Stimulated activated effector memory CD8-positive, alpha-beta T cell treated with anti-CD3 and anti-CD28 coated beads, Interleukin-12 subunit alpha, Interleukin-12 subunit beta, amount 100 ng/mL, for 72 hours (primary cell): ENCODE results near the gene NFASC.

ENCODE experiments used
- ATAC-seq: fragments of 150-1000 bp; cut with Tn5 transposase; 2 replicates; pipeline ENCODE4 v1.10.0; 2021
- DNase-seq, 2 donors: peaks; one replicate each; pipeline ENCODE4 v3.0.0; 2021 to 2022; ENCODE audit warnings: low spot score in 2 of 2
- H3K27ac Mint-ChIP-seq: one replicate; pipeline ENCODE4 v1.8.0; 2022; ENCODE audit warnings: mild to moderate bottlenecking, mixed read lengths
- H3K36me3 Mint-ChIP-seq: one replicate; pipeline ENCODE4 v1.8.0; 2022; ENCODE audit warnings: mild to moderate bottlenecking, mixed read lengths
- H3K4me1 Mint-ChIP-seq: one replicate; pipeline ENCODE4 v1.8.0; 2022; ENCODE audit warnings: mixed read lengths
- H3K4me3 Mint-ChIP-seq: one replicate; pipeline ENCODE4 v1.8.0; 2022; ENCODE audit warnings: mild to moderate bottlenecking, mixed read lengths
- H3K9me3 Mint-ChIP-seq: one replicate; pipeline ENCODE4 v1.8.0; 2022; ENCODE audit warnings: mixed read lengths

Gene NFASC

GRCh38 chr1:204941421-204942338 is 71.0 kb downstream of the NFASC start:
- no peaks in the 10 kb centered on the region for H3K36me3 Mint-ChIP-seq
- no peak overlapping the region for H3K27ac Mint-ChIP-seq
- H3K9me3 Mint-ChIP-seq, result no peaks in the 10 kb centered on the region
- ATAC-seq (peak; percentile 45), DNase-seq (peak; percentile 36 to 80)
- no peak overlapping the region for H3K4me3 Mint-ChIP-seq
- no peaks in the 10 kb centered on the region for H3K4me1 Mint-ChIP-seq

- Mint-ChIP-seq H3K9me3 (no peaks in the 10 kb centered on the region), H3K36me3 (no peaks in the 10 kb centered on the region), H3K4me1 (no peaks in the 10 kb centered on the region), H3K4me3 (no peak overlapping the region), H3K27ac (no peak overlapping the region)
- ATAC-seq (no peak), DNase-seq (no peak)
Measured at GRCh38 chr1:204943495-204943894, 72.8 kb downstream of the NFASC start.

GRCh38 chr1:204944662-204945061 is 74.0 kb downstream of the NFASC start:
- Mint-ChIP-seq H3K36me3 (no peaks in the 10 kb centered on the region), H3K4me1 (no peaks in the 10 kb centered on the region), H3K9me3 (no peaks in the 10 kb centered on the region), H3K4me3 (no peak overlapping the region), H3K27ac (no peak overlapping the region)
- no peak for DNase-seq
- ATAC-seq, result no peak

- Mint-ChIP-seq H3K4me1 (no peaks in the 10 kb centered on the region), H3K9me3 (no peaks in the 10 kb centered on the region), H3K27ac (no peak overlapping the region), H3K36me3 (no peaks in the 10 kb centered on the region), H3K4me3 (no peak overlapping the region)
- DNase-seq, result no peak
- ATAC-seq, result no peak
Measured at GRCh38 chr1:204945565-204945977, 74.9 kb downstream of the NFASC start.

GRCh38 chr1:204946640-204947039 is 76.0 kb downstream of the NFASC start:
- no peaks in the 10 kb centered on the region for H3K9me3 Mint-ChIP-seq

GRCh38 chr1:204947338-204947737 is 76.7 kb downstream of the NFASC start:
- Mint-ChIP-seq H3K9me3 (no peaks in the 10 kb centered on the region), H3K27ac (no peak overlapping the region), H3K4me3 (no peak overlapping the region), H3K36me3 (no peaks in the 10 kb centered on the region), H3K4me1 (no peaks in the 10 kb centered on the region)
- ATAC-seq (no peak), DNase-seq (no peak)

More at GRCh38 chr1:204946640-204947039, 76.0 kb downstream of the NFASC start:
- DNase-seq, result no peak
- Mint-ChIP-seq H3K36me3 (no peaks in the 10 kb centered on the region), H3K4me1 (no peaks in the 10 kb centered on the region), H3K4me3 (no peak overlapping the region), H3K27ac (no peak overlapping the region)
- ATAC-seq, result no peak

GRCh38 chr1:204947747-204948146 is 77.1 kb downstream of the NFASC start:
- DNase-seq (no peak), ATAC-seq (no peak)
- no peak overlapping the region for H3K4me3 Mint-ChIP-seq
- no peak overlapping the region for H3K27ac Mint-ChIP-seq
- H3K36me3 Mint-ChIP-seq, result no peaks in the 10 kb centered on the region
- no peaks in the 10 kb centered on the region for H3K9me3 Mint-ChIP-seq
- H3K4me1 Mint-ChIP-seq, result no peaks in the 10 kb centered on the region

GRCh38 chr1:204950353-204951001 is 79.8 kb downstream of the NFASC start:
- Mint-ChIP-seq H3K27ac (no peak overlapping the region), H3K4me3 (no peak overlapping the region), H3K4me1 (no peaks in the 10 kb centered on the region), H3K36me3 (no peaks in the 10 kb centered on the region), H3K9me3 (no peaks in the 10 kb centered on the region)
- DNase-seq (no peak), ATAC-seq (no peak)

GRCh38 chr1:204958317-204959307 is 88.0 kb downstream of the NFASC start:
- Mint-ChIP-seq H3K4me1 (no peaks in the 10 kb centered on the region), H3K4me3 (no peak overlapping the region), H3K36me3 (no peaks in the 10 kb centered on the region), H3K27ac (no peak overlapping the region), H3K9me3 (no peaks in the 10 kb centered on the region)
- ATAC-seq (no peak), DNase-seq (no peak)

GRCh38 chr1:204959374-204959773 is 88.7 kb downstream of the NFASC start:
- DNase-seq (no peak), ATAC-seq (no peak)
- H3K36me3 Mint-ChIP-seq, result no peaks in the 10 kb centered on the region
- no peaks in the 10 kb centered on the region for H3K4me1 Mint-ChIP-seq
- no peak overlapping the region for H3K4me3 Mint-ChIP-seq
- no peak overlapping the region for H3K27ac Mint-ChIP-seq
- no peaks in the 10 kb centered on the region for H3K9me3 Mint-ChIP-seq

GRCh38 chr1:204959836-204960235 is 89.2 kb downstream of the NFASC start:
- H3K9me3 Mint-ChIP-seq, result no peaks in the 10 kb centered on the region
- DNase-seq (no peak), ATAC-seq (no peak)
- no peak overlapping the region for H3K27ac Mint-ChIP-seq
- H3K4me3 Mint-ChIP-seq, result no peak overlapping the region
- no peaks in the 10 kb centered on the region for H3K36me3 Mint-ChIP-seq
- H3K4me1 Mint-ChIP-seq, result no peaks in the 10 kb centered on the region

- Mint-ChIP-seq H3K9me3 (no peaks in the 10 kb centered on the region), H3K4me1 (no peaks in the 10 kb centered on the region), H3K36me3 (no peaks in the 10 kb centered on the region), H3K4me3 (no peak overlapping the region), H3K27ac (no peak overlapping the region)
- DNase-seq, result no peak
- ATAC-seq, result no peak
Measured at GRCh38 chr1:204960306-204961125, 89.9 kb downstream of the NFASC start.

- no peaks in the 10 kb centered on the region for H3K36me3 Mint-ChIP-seq
- no peaks in the 10 kb centered on the region for H3K4me1 Mint-ChIP-seq
- no peaks in the 10 kb centered on the region for H3K9me3 Mint-ChIP-seq
- H3K4me3 Mint-ChIP-seq, result no peak overlapping the region
- ATAC-seq (no peak), DNase-seq (no peak)
- H3K27ac Mint-ChIP-seq, result no peak overlapping the region
Measured at GRCh38 chr1:204961765-204962419, 91.2 kb downstream of the NFASC start.
